ENCODE data around the gene DRD4.

Gene DRD4

GRCh38 chr11:630871-631270, 6.2 kb upstream of the DRD4 start:
- no CpG with 5 or more reads among the region's 5 CpGs for WGBS (ENCODE audit: extremely low coverage, insufficient coverage, insufficient read length)
- H3K18ac ChIP-seq (ENCODE audit: low read length) = no peak overlapping the region

GRCh38 chr11:635945-636510, 1.0 kb upstream of the DRD4 start:
- Histone ChIP-seq H3K79me1 (ENCODE audit: low read length) (peaks cover 1% of the 10 kb centered on the region), H2BK120ac (ENCODE audit: insufficient read depth, low read length, poor library complexity) (no peak overlapping the region), H3K4me2 (ENCODE audit: low read length) (no peak overlapping the region), H3K9ac (ENCODE audit: low read length) (no peak overlapping the region), H4K8ac (ENCODE audit: low read depth, low read length) (no peak overlapping the region), H3K4me1 (ENCODE audit: control insufficient read depth in 1 of 2, insufficient read depth in 2 of 2, low read length in 2 of 2) (peaks cover 18 to 29% of the 10 kb centered on the region in 2 experiments), H3K23ac (ENCODE audit: low read length) (no peak overlapping the region), H2AFZ (ENCODE audit: insufficient read depth, low read length, poor library complexity) (no peak overlapping the region), H2BK12ac (ENCODE audit: low read length) (no peak overlapping the region), H3K79me2 (ENCODE audit: control insufficient read depth, insufficient read depth, low read length, poor library complexity) (no peaks in the 10 kb centered on the region), H3K4ac (ENCODE audit: low read depth, low read length) (no peak overlapping the region), H4K12ac (ENCODE audit: low read depth, low read length) (no peak overlapping the region), H3K36me3 (ENCODE audit: control insufficient read depth in 1 of 2, insufficient read depth in 2 of 2, low read length in 2 of 2) (peaks cover 0 to 2% of the 10 kb centered on the region in 2 experiments), H4K91ac (ENCODE audit: low read depth, low read length) (no peak overlapping the region), H3K4me3 (ENCODE audit: low read depth, low read length) (no peak overlapping the region), H3K14ac (ENCODE audit: low read length) (no peak overlapping the region), H3K9me3 (ENCODE audit: insufficient read depth, low read depth, low read length) (peaks cover 5% of the 10 kb centered on the region), H2BK5ac (ENCODE audit: low read depth, low read length, poor library complexity) (no peak overlapping the region), H3K27ac (ENCODE audit: low read depth, low read length) (no peak overlapping the region), H2AK5ac (ENCODE audit: low read length) (no peak overlapping the region), H3K27me3 (ENCODE audit: insufficient read depth, low read length) (peaks cover 39% of the 10 kb centered on the region), H3K18ac (ENCODE audit: low read length) (no peak overlapping the region)
- no peak for DNase-seq
- no CpG with 5 or more reads among the region's 22 CpGs for WGBS (ENCODE audit: extremely low coverage, insufficient coverage, insufficient read length)

More at GRCh38 chr11:630871-631270, 6.2 kb upstream of the DRD4 start:
- Histone ChIP-seq H2BK12ac (ENCODE audit: low read length) (no peak overlapping the region), H3K9ac (ENCODE audit: low read length) (no peak overlapping the region), H3K23ac (ENCODE audit: low read length) (no peak overlapping the region), H3K36me3 (ENCODE audit: control insufficient read depth in 1 of 2, insufficient read depth in 2 of 2, low read length in 2 of 2) (peaks cover 2% of the 10 kb centered on the region in 2 experiments), H2BK5ac (ENCODE audit: low read depth, low read length, poor library complexity) (no peak overlapping the region), H4K91ac (ENCODE audit: low read depth, low read length) (no peak overlapping the region), H3K79me1 (ENCODE audit: low read length) (no peaks in the 10 kb centered on the region), H3K27me3 (ENCODE audit: insufficient read depth, low read length) (peaks cover 5% of the 10 kb centered on the region), H3K27ac (ENCODE audit: low read depth, low read length) (no peak overlapping the region), H3K9me3 (ENCODE audit: insufficient read depth, low read depth, low read length) (no peaks in the 10 kb centered on the region), H3K14ac (ENCODE audit: low read length) (no peak overlapping the region), H3K4ac (ENCODE audit: low read depth, low read length) (no peak overlapping the region), H4K8ac (ENCODE audit: low read depth, low read length) (no peak overlapping the region), H4K12ac (ENCODE audit: low read depth, low read length) (no peak overlapping the region), H2BK120ac (ENCODE audit: insufficient read depth, low read length, poor library complexity) (no peak overlapping the region), H3K4me3 (ENCODE audit: low read depth, low read length) (no peak overlapping the region), H2AK5ac (ENCODE audit: low read length) (no peak overlapping the region), H3K4me1 (ENCODE audit: control insufficient read depth in 1 of 2, insufficient read depth in 2 of 2, low read length in 2 of 2) (peaks cover 0 to 7% of the 10 kb centered on the region in 2 experiments), H3K4me2 (ENCODE audit: low read length) (no peak overlapping the region), H3K79me2 (ENCODE audit: control insufficient read depth, insufficient read depth, low read length, poor library complexity) (no peaks in the 10 kb centered on the region), H2AFZ (ENCODE audit: insufficient read depth, low read length, poor library complexity) (no peak overlapping the region)
- DNase-seq = no peak

- no CpG with 5 or more reads among the region's 34 CpGs for WGBS (ENCODE audit: extremely low coverage, insufficient coverage, insufficient read length)
- Histone ChIP-seq H3K79me1 (ENCODE audit: low read length) (peaks cover 1% of the 10 kb centered on the region), H3K27me3 (ENCODE audit: insufficient read depth, low read length) (peaks cover 39% of the 10 kb centered on the region), H2BK12ac (ENCODE audit: low read length) (no peak overlapping the region), H3K23ac (ENCODE audit: low read length) (no peak overlapping the region), H2AK5ac (ENCODE audit: low read length) (no peak overlapping the region), H3K14ac (ENCODE audit: low read length) (no peak overlapping the region), H4K91ac (ENCODE audit: low read depth, low read length) (no peak overlapping the region), H3K4me2 (ENCODE audit: low read length) (peak overlapping the region; percentile 58), H2BK5ac (ENCODE audit: low read depth, low read length, poor library complexity) (no peak overlapping the region), H4K8ac (ENCODE audit: low read depth, low read length) (no peak overlapping the region), H4K12ac (ENCODE audit: low read depth, low read length) (no peak overlapping the region), H3K79me2 (ENCODE audit: control insufficient read depth, insufficient read depth, low read length, poor library complexity) (no peaks in the 10 kb centered on the region), H3K4me1 (ENCODE audit: control insufficient read depth in 1 of 2, insufficient read depth in 2 of 2, low read length in 2 of 2) (peaks cover 18 to 29% of the 10 kb centered on the region in 2 experiments), H3K36me3 (ENCODE audit: control insufficient read depth in 1 of 2, insufficient read depth in 2 of 2, low read length in 2 of 2) (peaks cover 3 to 5% of the 10 kb centered on the region in 2 experiments), H3K4me3 (ENCODE audit: low read depth, low read length) (peak overlapping the region; percentile 42), H3K27ac (ENCODE audit: low read depth, low read length) (no peak overlapping the region), H3K9ac (ENCODE audit: low read length) (no peak overlapping the region), H3K9me3 (ENCODE audit: insufficient read depth, low read depth, low read length) (peaks cover 5% of the 10 kb centered on the region), H3K4ac (ENCODE audit: low read depth, low read length) (no peak overlapping the region), H3K18ac (ENCODE audit: low read length) (no peak overlapping the region), H2AFZ (ENCODE audit: insufficient read depth, low read length, poor library complexity) (no peak overlapping the region), H2BK120ac (ENCODE audit: insufficient read depth, low read length, poor library complexity) (no peak overlapping the region)
- DNase-seq = no peak
Observed at GRCh38 chr11:637333-637592, 194 bp downstream of the DRD4 start.

- Histone ChIP-seq H2BK12ac (ENCODE audit: low read length) (no peak overlapping the region), H3K9me3 (ENCODE audit: insufficient read depth, low read depth, low read length) (peaks cover 7% of the 10 kb centered on the region), H3K27me3 (ENCODE audit: insufficient read depth, low read length) (peaks cover 39% of the 10 kb centered on the region), H2AFZ (ENCODE audit: insufficient read depth, low read length, poor library complexity) (no peak overlapping the region), H3K79me2 (ENCODE audit: control insufficient read depth, insufficient read depth, low read length, poor library complexity) (no peaks in the 10 kb centered on the region), H3K9ac (ENCODE audit: low read length) (no peak overlapping the region), H4K91ac (ENCODE audit: low read depth, low read length) (no peak overlapping the region), H3K4me3 (ENCODE audit: low read depth, low read length) (peak overlapping the region; percentile 42), H3K18ac (ENCODE audit: low read length) (no peak overlapping the region), H3K14ac (ENCODE audit: low read length) (no peak overlapping the region), H3K4ac (ENCODE audit: low read depth, low read length) (no peak overlapping the region), H2AK5ac (ENCODE audit: low read length) (no peak overlapping the region), H3K4me2 (ENCODE audit: low read length) (peak overlapping the region; percentile 58), H2BK5ac (ENCODE audit: low read depth, low read length, poor library complexity) (no peak overlapping the region), H2BK120ac (ENCODE audit: insufficient read depth, low read length, poor library complexity) (no peak overlapping the region), H3K23ac (ENCODE audit: low read length) (no peak overlapping the region), H3K4me1 (ENCODE audit: control insufficient read depth in 1 of 2, insufficient read depth in 2 of 2, low read length in 2 of 2) (peaks cover 18 to 29% of the 10 kb centered on the region in 2 experiments), H4K12ac (ENCODE audit: low read depth, low read length) (no peak overlapping the region), H3K36me3 (ENCODE audit: control insufficient read depth in 1 of 2, insufficient read depth in 2 of 2, low read length in 2 of 2) (peaks cover 3% of the 10 kb centered on the region in 2 experiments), H3K79me1 (ENCODE audit: low read length) (peaks cover 1% of the 10 kb centered on the region), H4K8ac (ENCODE audit: low read depth, low read length) (no peak overlapping the region), H3K27ac (ENCODE audit: low read depth, low read length) (no peak overlapping the region)
- no peak for DNase-seq
- WGBS (ENCODE audit: extremely low coverage, insufficient coverage, insufficient read length) = no CpG with 5 or more reads among the region's 55 CpGs
Observed at GRCh38 chr11:637593-638521, 788 bp downstream of the DRD4 start.
